Measurements from ENCODE around the gene LRRC55.
A peak's percentile ranks its signal among the peaks of the same experiment; 100 is the strongest.

Gene LRRC55

GRCh38 chr11:57235761-57236703 lies 54.3 kb downstream of the LRRC55 start:
- no peak for DNase-seq (ENCODE audit: low spot score)

GRCh38 chr11:57237204-57237681 lies 55.5 kb downstream of the LRRC55 start, which contains the start of gene APLNR:
Gene APLNR (minus strand): TSS chr11:57237250. CDS start chr11:57237004, 246 bp downstream.
- no peak for DNase-seq (ENCODE audit: low spot score)

GRCh38 chr11:57239348-57239747 lies 57.6 kb downstream of the LRRC55 start:
- no peak for DNase-seq (ENCODE audit: low spot score)

- DNase-seq (ENCODE audit: low spot score): no peak
These were observed 58.3 kb downstream of the LRRC55 start for GRCh38 chr11:57240007-57240406.

GRCh38 chr11:57240757-57241156 lies 59.0 kb downstream of the LRRC55 start:
- peak; percentile 68 for DNase-seq (ENCODE audit: low spot score)
